Stimulated activated CD4-positive, alpha-beta T cell treated with anti-CD3 and anti-CD28 coated beads, Interleukin-2, amount 100 ng/mL, for 48 hours (primary cell): ENCODE measurements around the gene MOGAT3.

Source experiments
- DNase-seq, 2 donors: peaks; one replicate each; pipeline ENCODE4 v3.0.0-alpha.2; 2020

The MOGAT3 gene, protein sequence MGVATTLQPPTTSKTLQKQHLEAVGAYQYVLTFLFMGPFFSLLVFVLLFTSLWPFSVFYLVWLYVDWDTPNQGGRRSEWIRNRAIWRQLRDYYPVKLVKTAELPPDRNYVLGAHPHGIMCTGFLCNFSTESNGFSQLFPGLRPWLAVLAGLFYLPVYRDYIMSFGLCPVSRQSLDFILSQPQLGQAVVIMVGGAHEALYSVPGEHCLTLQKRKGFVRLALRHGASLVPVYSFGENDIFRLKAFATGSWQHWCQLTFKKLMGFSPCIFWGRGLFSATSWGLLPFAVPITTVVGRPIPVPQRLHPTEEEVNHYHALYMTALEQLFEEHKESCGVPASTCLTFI

DNA sequence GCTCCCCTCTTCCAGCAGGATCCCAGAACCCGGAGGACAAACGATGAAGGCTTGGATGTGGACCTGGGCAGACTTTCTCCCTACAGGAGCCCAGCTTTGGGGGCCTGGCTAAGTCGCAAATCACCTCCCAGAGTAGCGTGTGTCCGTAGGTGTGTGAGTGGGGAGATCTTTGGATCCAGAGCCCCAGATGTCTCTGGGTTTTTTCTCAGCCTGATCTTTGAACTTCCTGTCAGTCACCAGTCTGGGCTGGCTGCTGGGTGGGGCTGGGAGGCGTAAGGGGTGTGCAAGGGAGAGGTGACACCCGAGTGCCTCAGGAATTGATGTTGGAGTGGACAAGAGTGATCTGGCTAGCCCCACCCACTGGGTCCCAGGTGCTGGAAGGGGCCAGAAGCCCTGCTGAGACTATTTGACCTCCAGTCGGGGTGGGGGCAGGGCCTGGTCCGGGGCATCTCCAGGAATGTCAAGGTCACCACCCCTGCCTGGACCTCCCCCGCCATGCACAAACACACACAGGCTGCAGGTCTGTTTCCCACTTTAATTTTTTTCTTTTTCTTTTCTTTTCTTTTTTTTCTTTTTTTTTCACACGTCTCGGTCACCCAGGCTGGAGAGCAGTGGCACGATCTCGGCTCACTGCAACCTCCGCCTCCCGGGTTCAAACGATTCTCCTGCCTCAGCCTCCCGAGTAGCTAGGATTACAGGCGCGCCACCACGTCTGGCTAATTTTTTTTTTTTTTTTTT, at the start of gene MOGAT3:
MOGAT3 (minus strand) TSS at position 175 of the 738 bp plus-strand sequence. CDS start 182 bp downstream, outside the sequence.
- no peak for DNase-seq

DNA sequence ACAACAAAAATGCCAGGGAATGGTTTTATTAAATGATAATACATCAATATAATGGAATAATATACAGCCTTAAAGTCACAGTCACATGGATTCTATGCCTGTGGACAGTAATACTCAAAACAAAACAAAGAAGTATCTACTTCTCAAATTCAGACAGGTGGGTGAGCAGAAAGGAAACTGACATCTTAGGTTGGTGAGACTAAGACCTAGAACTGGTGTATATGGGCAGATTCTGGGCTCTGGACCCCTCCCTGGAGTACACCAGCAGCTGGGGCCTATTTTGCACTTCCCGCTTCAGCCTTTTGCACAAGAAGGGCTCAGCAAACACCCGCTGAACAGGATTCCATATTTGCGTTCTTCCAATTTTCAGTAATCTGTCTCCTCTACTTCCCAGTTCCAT, 49.5 kb upstream of the MOGAT3 start:
- no peak for DNase-seq

DNA sequence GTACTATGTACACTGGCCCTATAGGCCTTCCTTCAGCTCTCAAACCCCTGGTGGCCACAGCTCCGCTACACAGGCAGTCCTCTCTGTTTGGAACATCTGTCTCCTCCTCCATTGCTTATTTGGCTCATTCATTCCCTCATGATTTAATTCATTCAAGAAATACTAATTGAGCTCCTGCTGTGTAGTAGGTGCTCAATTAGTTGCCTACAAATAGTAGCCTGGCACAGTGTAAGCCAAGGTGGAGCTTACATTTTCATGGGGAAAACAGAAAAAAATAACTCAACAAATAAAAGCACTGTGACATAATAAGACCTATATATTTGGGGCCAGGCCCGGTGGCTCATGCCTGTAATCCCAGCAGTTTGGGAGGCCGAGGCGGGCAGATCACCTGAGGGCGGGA, 47.4 kb upstream of the MOGAT3 start:
- no peak for DNase-seq

DNA sequence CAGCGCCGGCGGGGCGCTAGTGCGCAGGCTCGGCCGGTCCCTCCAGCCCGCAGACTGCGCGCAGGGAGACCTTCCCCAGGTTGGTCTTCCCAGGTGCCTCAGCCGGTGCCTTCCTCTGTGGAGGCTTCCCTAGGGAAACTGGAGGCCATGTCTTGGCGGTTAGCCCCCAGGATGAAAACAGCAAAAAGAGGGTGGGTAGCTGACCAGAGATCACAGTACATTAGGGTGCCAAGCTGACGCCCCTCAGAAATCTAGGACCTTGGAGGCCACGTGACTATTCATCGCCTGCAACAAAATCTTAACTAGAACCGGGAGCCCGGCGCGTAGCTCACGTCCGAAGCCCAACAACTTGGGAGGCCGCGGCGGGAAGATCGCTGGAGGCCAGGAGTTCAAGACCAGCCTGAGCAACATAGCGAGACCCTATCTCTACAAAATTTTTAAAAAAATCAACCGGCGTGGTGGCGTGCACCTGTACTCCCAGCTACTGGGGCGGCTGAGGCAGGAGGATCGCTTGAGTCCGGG, 44.4 kb upstream of the MOGAT3 start:
- DNase-seq: no peak

DNA sequence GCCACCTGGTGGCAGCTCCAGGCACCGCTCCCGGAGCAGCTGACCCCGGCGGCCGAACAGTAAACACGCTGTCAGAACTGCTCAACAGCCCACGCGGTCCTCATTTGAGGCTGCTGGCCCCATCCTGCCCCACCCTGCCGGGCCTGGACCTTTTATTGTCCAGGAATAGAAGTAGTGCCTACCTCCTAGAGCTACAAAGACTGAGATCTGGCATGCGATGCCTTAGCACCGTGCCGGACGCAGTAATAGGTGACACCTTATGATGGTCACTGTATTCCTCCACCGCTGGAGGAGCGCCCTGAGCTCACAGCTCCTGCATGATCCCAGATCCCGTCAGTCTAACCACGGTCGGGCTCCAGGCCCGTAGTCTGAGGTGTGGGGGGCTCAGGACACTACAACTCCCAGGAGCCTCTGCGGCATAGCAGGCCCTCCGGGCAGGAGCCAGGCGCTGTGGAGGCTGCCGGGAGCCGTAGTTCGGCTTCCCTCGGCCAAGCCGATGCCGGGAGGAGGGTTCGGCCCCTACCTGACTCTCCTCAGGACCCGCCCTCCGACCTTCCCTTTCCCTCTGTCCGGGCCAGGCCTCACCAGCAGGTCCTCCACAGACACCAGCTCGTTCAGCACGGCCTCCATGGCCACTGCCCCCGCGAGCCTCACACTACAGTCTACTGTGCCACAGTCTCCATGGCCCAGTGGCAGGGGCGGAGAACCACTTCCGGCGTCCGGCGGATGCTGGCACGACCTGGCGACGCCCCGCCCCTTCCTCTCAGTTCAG, 43.7 kb upstream of the MOGAT3 start, which contains the start of gene FIS1:
FIS1 (minus strand) TSS at position 707 of the 772 bp plus-strand sequence; CDS start at position 630, 77 bp downstream.
- DNase-seq: peak; percentile 86 to 91

DNA sequence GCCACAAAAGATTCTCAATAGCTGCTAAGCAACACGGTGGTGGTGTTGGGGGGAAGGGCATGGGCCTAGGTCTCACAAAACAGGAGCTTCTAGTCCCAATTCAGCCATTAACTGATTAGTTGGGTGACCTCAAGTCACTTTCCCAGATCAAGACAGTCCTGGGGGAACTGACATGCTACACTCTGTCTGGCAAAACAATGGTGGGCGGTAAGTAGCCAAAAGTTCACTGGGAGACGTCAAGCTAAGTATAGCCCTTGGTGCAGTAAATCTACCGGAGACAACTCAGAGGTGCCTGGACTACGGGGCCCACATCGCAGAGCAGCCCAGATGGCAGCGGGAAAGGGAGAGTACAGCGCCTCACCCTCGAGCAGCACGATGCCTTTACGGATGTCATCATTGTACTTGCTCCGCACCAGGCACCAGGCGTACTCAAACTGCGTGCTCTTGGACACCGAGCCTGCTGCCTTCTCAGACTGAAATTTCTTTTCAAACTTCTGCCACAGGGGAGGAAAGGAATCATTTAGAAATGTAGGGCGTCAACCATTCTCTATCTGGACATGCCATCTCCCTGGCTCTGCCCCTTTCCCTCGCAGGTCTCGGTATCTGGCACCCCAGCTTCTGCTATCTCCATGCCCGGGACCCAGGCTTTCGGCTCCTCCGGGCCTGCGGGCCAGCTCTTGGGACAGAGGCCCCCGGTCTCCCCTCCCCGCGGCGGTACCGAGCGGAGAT, 43.0 kb upstream of the MOGAT3 start:
- no peak for DNase-seq

DNA sequence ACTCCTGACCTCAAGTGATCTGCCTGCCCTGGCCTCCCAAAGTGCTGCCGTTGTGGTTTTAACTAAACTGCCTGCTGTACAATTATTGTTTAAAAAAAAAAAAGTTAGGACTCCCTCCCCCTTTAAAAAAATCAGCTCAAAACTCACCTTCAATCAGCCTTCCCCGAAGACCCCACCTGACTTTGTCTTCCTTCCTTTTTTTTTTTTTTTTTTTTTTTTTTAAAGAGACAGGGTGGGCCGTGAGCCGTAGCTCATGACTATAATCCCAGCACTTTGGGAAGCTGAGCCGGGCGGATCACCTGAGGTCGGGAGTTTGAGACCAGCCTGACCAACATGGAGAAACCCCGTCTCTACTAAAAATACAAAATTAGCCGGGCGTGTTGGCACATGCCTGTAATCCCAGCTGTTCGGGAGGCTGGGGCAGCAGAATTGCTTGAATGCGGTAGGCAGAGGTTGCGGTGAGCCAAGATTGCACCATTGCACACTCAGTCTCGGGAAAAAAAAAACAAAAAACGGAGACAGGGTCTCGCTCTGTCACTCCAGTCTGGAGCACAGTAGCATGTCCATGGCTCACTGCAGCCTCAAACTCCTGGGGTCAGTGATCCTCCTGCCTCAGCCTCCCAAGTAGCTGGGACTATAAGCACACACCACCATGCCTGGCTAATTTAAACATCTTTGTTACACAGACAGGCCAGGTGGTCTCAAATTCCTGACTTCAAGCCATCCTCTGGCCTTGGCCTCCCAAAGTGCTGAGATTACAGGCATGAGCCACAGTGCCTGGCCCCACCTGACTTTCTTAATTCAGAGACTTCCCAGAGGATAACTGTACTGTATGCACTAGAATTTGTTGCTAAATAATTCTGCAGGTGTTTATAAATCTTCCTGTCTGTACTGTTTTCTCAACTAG, 40.9 kb upstream of the MOGAT3 start:
- no peak for DNase-seq

DNA sequence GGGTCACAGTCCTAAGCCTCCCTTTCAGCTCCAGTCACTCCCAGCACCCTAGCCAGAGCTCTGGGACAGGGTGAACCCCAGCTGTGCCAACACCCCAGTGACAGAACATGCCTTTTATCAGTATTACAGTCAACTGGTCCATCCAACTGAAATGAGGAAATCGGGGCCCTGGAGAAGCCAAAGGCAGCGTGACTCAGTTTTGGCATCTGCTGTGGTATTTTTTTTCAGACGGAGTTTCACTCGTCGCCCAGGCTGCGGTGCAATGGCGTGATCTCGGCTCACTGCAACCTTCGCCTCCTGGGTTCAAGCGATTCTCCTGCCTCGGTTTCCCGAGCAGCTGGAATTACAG, 40.2 kb upstream of the MOGAT3 start:
- no peak for DNase-seq

DNA sequence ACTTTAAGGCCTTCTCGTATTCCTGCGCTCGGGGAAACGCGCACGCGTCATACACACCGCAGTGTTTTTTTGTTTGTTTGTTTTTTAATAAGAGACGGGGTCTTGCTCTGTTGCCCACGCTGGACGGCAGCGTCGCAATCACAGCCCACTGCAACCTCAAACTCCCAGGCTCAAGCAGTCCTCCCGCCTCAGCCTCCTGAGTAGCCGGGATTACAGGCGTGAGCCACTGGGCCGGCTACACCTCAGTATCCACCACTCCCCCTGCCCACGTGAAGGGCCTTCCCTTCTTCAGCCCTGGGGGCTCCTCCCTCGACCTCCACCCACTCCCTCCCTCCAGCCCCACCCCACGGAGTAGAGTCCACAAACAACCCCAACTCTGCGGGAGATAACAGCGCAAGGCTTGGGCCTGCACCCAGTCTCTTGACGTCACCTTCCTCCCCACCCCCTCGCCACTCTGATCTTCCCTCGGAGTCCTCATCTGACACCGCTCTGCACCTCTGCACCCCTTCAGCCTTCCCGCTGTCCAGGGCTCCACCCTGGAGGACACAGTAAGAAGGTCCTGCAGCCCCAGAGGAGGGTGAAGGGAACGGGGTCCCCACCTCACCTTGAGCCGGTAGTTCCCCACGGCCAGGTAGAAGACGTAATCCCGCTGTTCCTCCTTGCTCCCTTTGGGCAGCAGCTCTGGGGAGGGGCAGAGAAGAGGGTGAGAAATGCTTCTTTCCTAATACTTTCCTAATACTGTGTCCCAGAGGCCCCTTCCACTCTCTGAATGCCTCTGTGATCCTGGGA, 39.6 kb upstream of the MOGAT3 start:
- no peak for DNase-seq

DNA sequence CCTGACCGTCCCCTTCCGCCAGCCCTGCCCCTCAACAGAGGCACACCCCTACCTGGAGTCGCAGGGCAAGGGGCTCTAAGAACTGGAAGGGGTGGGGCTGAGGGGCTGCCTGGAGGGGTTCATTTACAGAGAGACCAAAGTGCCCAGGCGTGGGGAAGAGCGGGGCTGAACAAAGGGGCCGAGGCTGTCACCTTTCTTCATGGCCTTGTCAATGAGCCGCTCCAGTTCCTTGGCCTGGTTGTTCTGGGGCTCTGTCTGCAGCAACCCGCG, 39.0 kb upstream of the MOGAT3 start:
- no peak for DNase-seq

DNA sequence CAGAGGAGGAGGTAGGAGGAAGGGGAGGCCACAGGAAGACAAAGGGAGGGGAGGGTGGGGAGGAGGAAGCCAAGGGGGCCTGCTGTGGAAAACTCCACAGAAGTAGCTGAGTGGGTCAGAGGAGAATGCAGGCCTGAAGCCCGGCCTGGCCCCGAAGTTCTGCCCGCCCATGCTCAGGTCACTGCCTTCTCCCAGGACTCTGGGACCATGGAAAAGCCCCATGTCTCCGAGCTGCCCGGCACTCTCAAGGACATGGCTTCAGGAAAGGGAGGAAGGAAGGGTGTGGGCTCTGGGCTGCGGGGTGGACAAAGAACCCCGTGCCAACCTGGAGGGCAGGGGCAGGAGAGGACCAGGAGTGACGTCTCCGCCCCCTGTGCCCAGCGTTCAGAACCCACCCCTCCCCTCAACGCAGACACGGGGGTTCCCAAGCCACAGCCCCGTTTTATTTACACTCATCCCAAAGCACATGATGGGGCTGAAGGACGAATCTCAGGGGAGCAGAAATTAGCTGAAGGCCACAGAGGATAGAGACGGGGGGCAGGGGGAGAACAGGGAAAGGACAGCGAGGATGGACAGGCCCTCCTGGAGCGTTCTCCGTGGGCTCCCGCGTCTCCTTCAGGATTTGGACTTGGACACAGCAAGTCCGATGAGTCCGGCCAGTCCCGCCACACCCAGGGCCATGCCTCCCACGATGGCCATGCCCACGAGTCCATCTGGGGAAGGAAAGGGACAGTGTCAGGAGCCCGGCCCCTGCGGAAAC, 38.5 kb upstream of the MOGAT3 start:
- no peak for DNase-seq

DNA sequence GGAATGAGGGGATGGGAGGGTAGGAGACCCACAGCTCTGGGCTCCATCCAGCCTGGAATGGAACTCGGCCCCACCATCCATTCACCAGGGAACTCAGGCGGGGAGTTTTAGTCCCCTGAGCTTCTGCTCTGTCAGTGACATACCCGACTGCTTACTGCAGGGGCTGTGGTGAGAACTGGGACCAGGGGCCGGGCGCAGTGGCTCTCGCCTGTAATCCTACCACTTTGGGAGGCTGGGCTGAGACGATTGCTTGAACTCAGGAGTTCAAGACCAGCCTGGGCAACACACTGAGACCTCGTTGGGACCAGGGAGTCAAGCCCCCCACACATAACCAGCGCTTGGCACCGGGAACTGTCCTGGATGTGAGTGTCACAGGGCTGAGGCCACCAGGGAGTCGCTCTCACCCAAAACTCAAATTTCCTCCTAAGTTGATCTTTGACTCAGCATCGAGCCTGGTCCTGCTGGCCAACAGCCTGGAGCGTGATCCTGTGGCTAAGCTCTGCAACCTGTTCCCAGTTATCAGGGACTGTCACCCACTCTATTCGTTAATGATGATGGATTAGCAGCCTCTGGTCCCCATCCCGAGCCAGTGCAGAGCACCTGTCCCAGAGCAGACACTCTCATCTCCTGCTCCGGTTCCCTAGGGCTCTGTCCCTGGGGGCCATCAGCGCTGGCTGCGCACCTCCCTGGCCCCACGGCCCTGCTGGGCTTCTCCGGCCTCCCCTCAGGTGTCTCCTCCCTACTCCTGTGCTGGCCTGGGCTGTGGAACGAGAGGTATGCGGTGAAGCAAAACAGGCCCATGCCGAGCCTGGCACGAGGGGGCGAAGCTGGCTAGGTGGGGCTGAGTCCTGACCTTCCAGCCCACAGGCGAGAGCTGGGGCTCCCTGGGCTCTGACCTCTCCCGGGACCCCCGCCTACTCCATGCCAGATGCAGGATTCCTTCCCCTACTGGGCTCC, 37.7 kb upstream of the MOGAT3 start:
- DNase-seq: no peak

DNA sequence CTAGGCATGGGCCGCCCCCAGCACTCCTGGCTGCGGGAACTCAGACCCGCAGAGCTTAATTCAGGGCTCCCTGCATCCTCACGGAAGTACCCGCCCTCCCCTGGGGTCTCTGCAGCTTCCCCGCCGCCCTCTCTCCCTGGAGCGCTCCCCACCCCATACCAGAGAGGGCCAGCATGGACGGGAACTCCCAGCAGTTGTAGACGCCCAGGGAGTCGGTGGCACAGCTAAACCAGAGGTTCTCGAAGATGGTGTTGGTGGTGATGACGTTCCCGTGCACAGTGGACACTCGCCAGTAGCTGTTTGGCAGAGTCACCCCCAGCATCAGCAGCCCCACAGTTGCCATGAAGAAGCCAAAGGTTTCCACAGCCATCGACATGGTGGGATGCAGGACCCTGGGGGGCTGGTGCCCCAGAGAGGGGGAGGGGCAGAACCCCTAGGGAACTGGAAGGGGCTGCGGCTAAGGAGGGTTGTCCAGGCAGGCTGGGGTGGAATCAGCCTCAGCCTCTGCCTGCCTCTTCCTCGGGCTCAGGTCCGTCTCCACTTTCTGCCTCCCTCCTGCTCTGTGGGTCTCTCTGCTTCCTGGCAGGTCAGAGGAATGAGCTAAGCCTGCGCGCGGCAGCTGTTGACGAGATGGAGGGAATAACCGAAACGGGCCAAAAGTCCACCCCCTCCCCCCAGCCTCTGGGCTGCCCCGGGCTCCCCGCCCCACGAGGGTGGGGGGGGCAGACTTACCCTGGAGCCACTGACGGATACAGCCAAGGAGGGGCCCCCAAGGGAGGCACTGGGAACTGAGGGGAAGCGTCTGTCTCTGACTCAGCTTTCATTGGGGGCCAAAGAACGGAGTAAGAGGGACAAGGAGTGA, 36.6 kb upstream of the MOGAT3 start, which contains the start of gene CLDN15:
CLDN15 (minus strand) TSS at position 597 of the 862 bp plus-strand sequence; CDS start at position 376, 221 bp downstream.
- no peak for DNase-seq

DNA sequence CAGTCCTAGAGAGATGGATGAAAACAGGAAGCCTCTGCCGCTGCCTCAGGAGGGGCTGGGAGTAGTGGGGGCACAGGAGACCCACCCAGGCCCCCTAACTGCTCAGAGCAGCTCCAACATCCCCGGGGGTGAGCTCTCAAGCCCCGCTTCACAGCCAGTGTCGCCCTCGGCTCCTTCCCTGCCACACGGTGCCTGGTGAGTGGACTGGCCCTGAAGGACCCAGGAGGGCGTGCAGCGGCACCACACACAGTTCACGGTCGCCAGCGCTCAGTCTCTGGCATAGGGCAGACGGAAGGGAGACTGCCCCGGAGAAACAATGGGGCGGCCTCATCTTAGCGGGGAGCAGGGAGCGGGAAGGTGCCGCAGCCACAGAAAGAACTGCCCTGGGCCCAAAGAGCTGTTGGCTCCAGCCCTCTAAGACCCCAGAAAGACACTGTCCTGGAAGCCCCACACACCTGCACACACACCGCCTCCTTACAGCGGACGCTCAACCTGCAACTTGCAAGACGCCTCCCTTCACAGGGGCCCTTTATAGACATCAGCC, 35.5 kb upstream of the MOGAT3 start:
- DNase-seq: no peak

DNA sequence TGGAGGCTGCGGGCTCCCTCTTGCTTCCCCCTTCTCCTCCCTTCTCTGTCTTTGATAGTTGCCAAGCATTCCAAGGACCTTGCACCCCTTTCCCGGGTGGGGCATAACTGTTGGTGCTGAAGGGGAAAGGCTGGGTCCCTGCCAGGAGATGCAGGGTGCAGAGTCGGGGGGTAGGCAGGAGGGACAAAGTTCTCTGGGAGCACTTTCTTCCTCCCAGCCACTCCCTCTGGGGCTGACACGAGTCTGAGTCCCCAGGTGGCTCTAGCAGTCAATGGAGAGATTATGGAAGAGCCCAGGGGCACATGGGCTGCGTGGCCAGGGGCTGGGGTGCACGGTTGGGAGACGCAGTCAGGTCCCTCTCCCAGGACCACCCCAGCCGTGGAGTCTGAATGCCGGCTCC, 34.7 kb upstream of the MOGAT3 start:
- DNase-seq: no peak

DNA sequence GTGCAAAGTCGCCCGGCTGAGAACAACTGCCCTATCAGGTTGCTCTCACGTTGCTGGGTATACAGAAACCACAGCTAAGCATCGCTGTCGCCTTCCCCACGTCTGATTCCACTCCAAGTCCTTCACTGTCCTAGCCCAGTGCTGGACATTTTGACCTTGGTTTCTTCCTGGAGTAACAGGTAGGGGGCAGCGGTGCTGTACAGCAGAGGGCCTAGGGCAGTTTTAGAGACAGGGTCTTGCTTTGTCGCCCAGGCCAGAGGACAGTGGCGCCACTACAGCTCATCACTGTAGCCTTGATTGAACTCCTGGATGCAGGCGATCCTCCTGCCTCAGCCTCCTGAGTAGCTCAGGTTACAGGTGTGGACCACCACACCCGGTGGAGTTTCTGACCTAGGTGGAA, 34.2 kb upstream of the MOGAT3 start:
- no peak for DNase-seq

DNA sequence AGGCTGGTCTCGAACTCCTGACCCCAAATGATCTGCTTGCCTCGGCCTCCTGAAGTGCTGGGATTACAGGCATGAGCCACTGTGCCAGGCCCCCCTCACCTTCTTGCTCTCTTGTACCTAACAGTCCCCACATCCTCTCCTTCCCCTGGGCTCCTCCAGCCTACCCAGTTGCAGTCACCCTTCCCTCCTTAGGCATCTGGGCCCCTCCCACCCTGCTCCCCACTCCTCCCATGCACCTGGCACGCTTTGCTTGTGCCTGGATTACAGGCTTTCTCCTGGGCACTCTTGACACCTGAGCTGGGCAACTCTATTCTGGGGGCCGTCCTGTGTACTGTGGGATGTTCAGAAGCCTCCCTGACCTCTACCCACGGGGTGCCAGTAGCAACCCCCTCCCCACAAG, 33.8 kb upstream of the MOGAT3 start:
- DNase-seq: no peak
